Gastrocnemius medialis (tissue), 4 donors: ENCODE results near the gene AGXT.

Experiments used
- CTCF ChIP-seq, 5 experiments: fragments of 450-650 bp in 3 of 5; fragments of 200-600 bp in 2 of 5; sonication (generic) in 2 of 5; IDR thresholded peaks in 4 of 5; conservative IDR thresholded peaks in 1 of 5; 1 replicate in 4 of 5; 2 replicates in 1 of 5; pipeline ENCODE4 v1.5.1; 2016 to 2019; ENCODE audit warnings: antibody characterized with exemption in 5 of 5, mild to moderate bottlenecking in 3 of 5, moderate library complexity in 3 of 5
- POLR2A ChIP-seq, 2 donors: fragments of 450-650 bp; IDR thresholded peaks; one replicate each; pipeline ENCODE4 v1.6.1; 2017; ENCODE audit warnings: antibody characterized with exemption in 2 of 2, mild to moderate bottlenecking in 2 of 2, moderate library complexity in 2 of 2

- TF ChIP-seq POLR2A (IDR thresholded peaks at IDR 0.05) = no peak
- no peak for TF ChIP-seq CTCF (IDR thresholded peaks at IDR 0.05 in 4 of 5, conservative IDR thresholded peaks at IDR 0.05 in 1 of 5)
Measured at GRCh38 chr2:240892925-240893324, 24.3 kb downstream of the AGXT start.
